IPS DF 4.7 (cell line): Measurements from ENCODE around the gene TRIM50.
"Not testable (repeated sequence)": the region's sequence is repeated elsewhere in the genome, so short reads cannot be mapped to it uniquely, and the experiment has no call there.

Source experiments
- DNase-seq: peaks from one replicate; pipeline ENCODE4 v3.0.0-alpha.2; 2013; ENCODE audit warnings: low spot score; ENCODE audit errors: extremely low read depth

The TRIM50 gene

GRCh38 chr7:73327922-73328321 is at the start of gene TRIM50, which contains the start of gene FKBP6:
TRIM50 (minus strand) TSS chr7:73328082; CDS start chr7:73324787, 3,295 bp downstream.
FKBP6 (plus strand) TSS chr7:73328161; CDS start chr7:73328429, 268 bp downstream.
- not testable (repeated sequence) for DNase-seq

GRCh38 chr7:73376671-73377412 is 49.0 kb upstream of the TRIM50 start:
- no peak for DNase-seq

GRCh38 chr7:73376262-73376661 is 48.4 kb upstream of the TRIM50 start:
- DNase-seq = not testable (repeated sequence)

GRCh38 chr7:73373741-73374140 is 45.9 kb upstream of the TRIM50 start:
- no peak for DNase-seq

- DNase-seq = no peak
Measured at GRCh38 chr7:73369622-73370021, 41.7 kb upstream of the TRIM50 start.

GRCh38 chr7:73369009-73369408 is 41.1 kb upstream of the TRIM50 start:
- no peak for DNase-seq

GRCh38 chr7:73366990-73367389 is 39.1 kb upstream of the TRIM50 start:
- DNase-seq = no peak

- DNase-seq = no peak
Measured at GRCh38 chr7:73366127-73366526, 38.2 kb upstream of the TRIM50 start.

- no peak for DNase-seq
Measured at GRCh38 chr7:73364006-73364728, 36.3 kb upstream of the TRIM50 start.

- DNase-seq = no peak
Measured at GRCh38 chr7:73363225-73364005, 35.5 kb upstream of the TRIM50 start.

- DNase-seq = not testable (repeated sequence)
Measured at GRCh38 chr7:73360590-73360989, 32.7 kb upstream of the TRIM50 start.

- DNase-seq = no peak
Measured at GRCh38 chr7:73359746-73360375, 32.0 kb upstream of the TRIM50 start.

- no peak for DNase-seq
Measured at GRCh38 chr7:73359306-73359705, 31.4 kb upstream of the TRIM50 start.

- no peak for DNase-seq
Measured at GRCh38 chr7:73358590-73359275, 30.9 kb upstream of the TRIM50 start.

GRCh38 chr7:73356159-73356558 is 28.3 kb upstream of the TRIM50 start:
- DNase-seq = no peak

GRCh38 chr7:73354821-73355220 is 26.9 kb upstream of the TRIM50 start:
- DNase-seq = no peak

- DNase-seq = no peak
Measured at GRCh38 chr7:73354196-73354595, 26.3 kb upstream of the TRIM50 start.

- no peak for DNase-seq
Measured at GRCh38 chr7:73353243-73353642, 25.4 kb upstream of the TRIM50 start.

- no peak for DNase-seq
Measured at GRCh38 chr7:73352784-73353183, 24.9 kb upstream of the TRIM50 start.

GRCh38 chr7:73351447-73352167 is 23.7 kb upstream of the TRIM50 start:
- DNase-seq = no peak
